ENCODE data around the gene MBD5.

MBD5 gene

DNA sequence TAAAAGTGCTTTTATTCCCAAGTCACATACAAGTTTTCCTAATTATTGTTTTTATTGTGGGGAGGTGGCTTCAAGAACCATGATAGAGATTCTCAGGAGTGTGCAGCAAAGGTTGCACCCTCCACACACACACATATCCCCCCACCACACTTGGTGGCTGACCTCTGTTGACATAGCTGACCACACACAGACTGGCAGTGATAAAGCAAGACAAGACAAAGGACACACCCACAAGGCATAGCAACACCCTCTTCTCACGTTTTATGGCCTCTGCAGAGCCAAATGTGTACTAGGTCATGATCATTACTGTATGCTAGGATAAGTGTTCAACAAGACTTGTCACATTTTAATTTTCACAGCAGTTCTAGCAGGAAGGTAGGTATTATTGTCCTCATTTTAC is 480.7 kb downstream of the MBD5 start:
- TF ChIP-seq, protein P1, sequence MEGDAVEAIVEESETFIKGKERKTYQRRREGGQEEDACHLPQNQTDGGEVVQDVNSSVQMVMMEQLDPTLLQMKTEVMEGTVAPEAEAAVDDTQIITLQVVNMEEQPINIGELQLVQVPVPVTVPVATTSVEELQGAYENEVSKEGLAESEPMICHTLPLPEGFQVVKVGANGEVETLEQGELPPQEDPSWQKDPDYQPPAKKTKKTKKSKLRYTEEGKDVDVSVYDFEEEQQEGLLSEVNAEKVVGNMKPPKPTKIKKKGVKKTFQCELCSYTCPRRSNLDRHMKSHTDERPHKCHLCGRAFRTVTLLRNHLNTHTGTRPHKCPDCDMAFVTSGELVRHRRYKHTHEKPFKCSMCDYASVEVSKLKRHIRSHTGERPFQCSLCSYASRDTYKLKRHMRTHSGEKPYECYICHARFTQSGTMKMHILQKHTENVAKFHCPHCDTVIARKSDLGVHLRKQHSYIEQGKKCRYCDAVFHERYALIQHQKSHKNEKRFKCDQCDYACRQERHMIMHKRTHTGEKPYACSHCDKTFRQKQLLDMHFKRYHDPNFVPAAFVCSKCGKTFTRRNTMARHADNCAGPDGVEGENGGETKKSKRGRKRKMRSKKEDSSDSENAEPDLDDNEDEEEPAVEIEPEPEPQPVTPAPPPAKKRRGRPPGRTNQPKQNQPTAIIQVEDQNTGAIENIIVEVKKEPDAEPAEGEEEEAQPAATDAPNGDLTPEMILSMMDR (IDR thresholded peaks at IDR 0.05; ENCODE audit: low read depth, low read length, missing control alignments) = no peak

DNA sequence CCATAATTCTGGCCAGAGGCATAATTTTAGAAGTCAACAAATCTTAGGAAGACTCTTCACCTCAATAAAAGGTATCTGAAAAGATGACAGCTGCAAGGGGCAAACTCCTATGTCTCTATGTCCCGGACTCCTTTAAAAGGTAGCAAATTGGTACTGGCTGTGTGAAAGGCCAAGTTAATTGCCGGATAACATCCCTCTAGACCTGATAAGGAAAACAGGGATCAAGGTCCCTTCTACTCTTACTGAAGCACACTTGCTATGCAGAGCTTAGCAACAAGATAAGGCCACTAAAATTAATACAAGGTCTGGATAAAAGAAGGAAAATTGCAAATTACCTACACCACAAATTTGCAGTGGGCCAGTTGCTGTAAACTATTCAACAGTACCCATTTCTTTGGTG is 482.6 kb downstream of the MBD5 start:
- no peak overlapping the region for H3K4me3 ChIP-seq (ENCODE audit: low read depth, low read length)
- DNase-seq (ENCODE audit: low read depth) = no peak
- TF ChIP-seq, protein P1 (IDR thresholded peaks at IDR 0.05; ENCODE audit: low read depth, low read length, missing control alignments) = no peak
- in situ Hi-C loops (cut with HindIII; ENCODE audit: low sequenced_read_pairs) = loop anchor here (25.0 kb wide), 1 partner anchor 516 kb away; no protein-coding TSS in a partner anchor

More for the DNA sequence above, 480.7 kb downstream of the MBD5 start:
- DNase-seq (ENCODE audit: low read depth) = no peak
- in situ Hi-C loops (cut with HindIII; ENCODE audit: low sequenced_read_pairs) = loop anchor here (25.0 kb wide), 1 partner anchor 514 kb away; no protein-coding TSS in a partner anchor
- H3K4me3 ChIP-seq (ENCODE audit: low read depth, low read length) = no peak overlapping the region

DNA sequence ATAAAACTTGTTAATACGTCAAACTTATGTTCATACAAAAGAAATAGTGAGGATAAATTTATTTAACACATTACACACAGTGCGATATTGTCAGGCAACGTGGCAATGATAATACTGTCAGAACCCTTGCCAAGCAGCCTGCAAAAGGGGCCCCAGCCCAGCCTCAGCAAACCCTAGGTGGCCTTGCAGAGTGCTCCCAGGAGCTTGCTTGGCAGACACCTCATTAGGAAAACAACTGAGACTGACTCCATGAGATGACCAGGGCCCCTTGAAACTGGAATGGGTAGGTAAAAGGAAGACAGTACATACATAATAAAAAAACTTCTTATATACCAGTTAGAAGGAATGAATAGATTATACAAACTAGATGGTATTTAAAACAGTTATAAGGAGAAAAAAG is 487.1 kb downstream of the MBD5 start:
- H3K4me3 ChIP-seq (ENCODE audit: low read depth, low read length) = no peak overlapping the region
- no peak for DNase-seq (ENCODE audit: low read depth)
- TF ChIP-seq, protein P1 (IDR thresholded peaks at IDR 0.05; ENCODE audit: low read depth, low read length, missing control alignments) = no peak
- in situ Hi-C loops (cut with HindIII; ENCODE audit: low sequenced_read_pairs) = loop anchor here (25.0 kb wide), 1 partner anchor 521 kb away; no protein-coding TSS in a partner anchor

DNA sequence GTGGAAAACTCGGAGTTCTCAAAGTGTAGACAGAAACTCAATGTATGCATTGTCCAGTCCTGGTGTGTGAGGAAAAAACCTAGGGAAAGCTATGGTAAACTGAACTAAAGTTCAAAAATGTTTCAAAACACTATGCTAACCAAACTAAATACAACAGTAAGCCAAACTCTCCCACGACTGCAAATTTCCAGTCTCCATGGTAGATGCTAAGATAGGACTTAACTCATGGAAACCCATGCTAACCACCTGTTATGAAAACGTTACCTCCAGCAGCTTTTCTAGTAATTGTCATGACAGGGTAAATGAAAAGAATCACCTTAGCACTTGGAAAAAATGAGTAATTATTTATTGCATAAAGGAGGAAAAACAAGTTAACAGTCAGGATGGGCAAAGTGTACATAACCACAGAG is 488.0 kb downstream of the MBD5 start:
- TF ChIP-seq, protein P1 (IDR thresholded peaks at IDR 0.05; ENCODE audit: low read depth, low read length, missing control alignments) = no peak
- in situ Hi-C loops (cut with HindIII; ENCODE audit: low sequenced_read_pairs) = loop anchor here (25.0 kb wide), 1 partner anchor 522 kb away; no protein-coding TSS in a partner anchor
- no peak for DNase-seq (ENCODE audit: low read depth)
- H3K4me3 ChIP-seq (ENCODE audit: low read depth, low read length) = no peak overlapping the region

DNA sequence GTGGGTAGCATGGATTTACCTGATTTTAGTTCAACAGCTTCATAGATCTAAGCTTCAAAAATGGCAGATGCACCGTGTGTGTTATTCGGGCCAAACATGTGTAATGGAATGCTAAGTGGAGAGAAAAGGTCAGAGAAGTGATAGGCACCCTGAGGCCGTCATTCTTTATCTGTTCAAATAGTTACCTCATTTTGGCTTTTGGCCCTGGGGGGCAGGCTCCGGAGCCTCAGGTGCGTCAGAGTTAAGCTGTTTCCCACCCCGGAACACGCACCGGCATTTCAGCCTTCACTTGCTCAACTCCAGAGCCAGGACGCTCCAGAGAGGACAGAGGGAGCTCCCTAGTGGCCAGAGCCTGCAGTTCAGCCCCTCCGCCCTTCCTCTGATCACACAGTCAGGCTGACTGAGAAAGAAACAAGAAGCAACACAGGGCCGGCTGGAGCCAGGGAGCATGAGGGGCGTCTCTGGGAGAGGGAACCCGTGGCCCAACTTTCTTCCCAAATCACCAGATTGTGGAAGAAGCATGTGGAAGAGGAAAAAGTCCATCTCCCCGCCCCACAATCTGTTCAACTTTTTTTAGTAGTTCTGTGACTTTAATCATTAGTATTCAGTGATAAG is 488.5 kb downstream of the MBD5 start:
- DNase-seq (ENCODE audit: low read depth) = peak; percentile 63
- in situ Hi-C loops (cut with HindIII; ENCODE audit: low sequenced_read_pairs) = loop anchor here (25.0 kb wide), 1 partner anchor 522 kb away; no protein-coding TSS in a partner anchor
- TF ChIP-seq, protein P1 (IDR thresholded peaks at IDR 0.05; ENCODE audit: low read depth, low read length, missing control alignments) = peak; percentile 98
- H3K4me3 ChIP-seq (ENCODE audit: low read depth, low read length) = peak overlapping the region; percentile 11

DNA sequence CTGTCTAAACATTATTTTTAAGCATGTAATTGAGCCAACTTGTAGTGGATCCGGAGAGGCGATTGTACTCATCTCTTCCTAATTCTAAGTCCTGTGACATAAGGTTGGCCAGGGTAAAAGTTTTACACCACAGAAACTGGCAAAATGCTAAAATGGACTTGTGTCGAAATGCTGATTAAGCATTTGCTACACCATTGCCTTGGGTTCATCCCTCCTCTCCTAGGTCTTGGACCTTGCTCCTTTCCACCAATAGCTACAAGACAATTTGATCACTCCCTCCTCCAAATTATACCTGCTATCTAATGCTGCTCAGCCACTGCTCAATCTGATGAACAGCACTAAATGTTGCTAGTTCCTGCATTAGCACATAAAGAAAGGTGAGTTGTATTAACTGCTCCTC is 491.0 kb downstream of the MBD5 start:
- H3K4me3 ChIP-seq (ENCODE audit: low read depth, low read length) = no peak overlapping the region
- TF ChIP-seq, protein P1 (IDR thresholded peaks at IDR 0.05; ENCODE audit: low read depth, low read length, missing control alignments) = no peak
- DNase-seq (ENCODE audit: low read depth) = no peak
- in situ Hi-C loops (cut with HindIII; ENCODE audit: low sequenced_read_pairs) = loop anchor here (25.0 kb wide), 1 partner anchor 525 kb away; no protein-coding TSS in a partner anchor
